ENCODE data around the gene CDON. TPM values are rescaled to one million over a fixed set of nuclear protein-coding genes. Genes with fewer than 3 reads are reported as not detected.

The CDON gene
- total RNA-seq, 1 experiment from 2014 or later: 34.1 TPM

- TF ChIP-seq, protein P1, sequence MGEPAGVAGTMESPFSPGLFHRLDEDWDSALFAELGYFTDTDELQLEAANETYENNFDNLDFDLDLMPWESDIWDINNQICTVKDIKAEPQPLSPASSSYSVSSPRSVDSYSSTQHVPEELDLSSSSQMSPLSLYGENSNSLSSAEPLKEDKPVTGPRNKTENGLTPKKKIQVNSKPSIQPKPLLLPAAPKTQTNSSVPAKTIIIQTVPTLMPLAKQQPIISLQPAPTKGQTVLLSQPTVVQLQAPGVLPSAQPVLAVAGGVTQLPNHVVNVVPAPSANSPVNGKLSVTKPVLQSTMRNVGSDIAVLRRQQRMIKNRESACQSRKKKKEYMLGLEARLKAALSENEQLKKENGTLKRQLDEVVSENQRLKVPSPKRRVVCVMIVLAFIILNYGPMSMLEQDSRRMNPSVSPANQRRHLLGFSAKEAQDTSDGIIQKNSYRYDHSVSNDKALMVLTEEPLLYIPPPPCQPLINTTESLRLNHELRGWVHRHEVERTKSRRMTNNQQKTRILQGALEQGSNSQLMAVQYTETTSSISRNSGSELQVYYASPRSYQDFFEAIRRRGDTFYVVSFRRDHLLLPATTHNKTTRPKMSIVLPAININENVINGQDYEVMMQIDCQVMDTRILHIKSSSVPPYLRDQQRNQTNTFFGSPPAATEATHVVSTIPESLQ (CRISPR knock-in tag; IDR thresholded peaks at IDR 0.05): no peak
- TF ChIP-seq JUN (CRISPR knock-in tag; IDR thresholded peaks at IDR 0.05) (no peak), KAT7 (CRISPR knock-in tag; IDR thresholded peaks at IDR 0.05; ENCODE audit: borderline replicate concordance) (no peak)
- TF ChIP-seq, protein P2, sequence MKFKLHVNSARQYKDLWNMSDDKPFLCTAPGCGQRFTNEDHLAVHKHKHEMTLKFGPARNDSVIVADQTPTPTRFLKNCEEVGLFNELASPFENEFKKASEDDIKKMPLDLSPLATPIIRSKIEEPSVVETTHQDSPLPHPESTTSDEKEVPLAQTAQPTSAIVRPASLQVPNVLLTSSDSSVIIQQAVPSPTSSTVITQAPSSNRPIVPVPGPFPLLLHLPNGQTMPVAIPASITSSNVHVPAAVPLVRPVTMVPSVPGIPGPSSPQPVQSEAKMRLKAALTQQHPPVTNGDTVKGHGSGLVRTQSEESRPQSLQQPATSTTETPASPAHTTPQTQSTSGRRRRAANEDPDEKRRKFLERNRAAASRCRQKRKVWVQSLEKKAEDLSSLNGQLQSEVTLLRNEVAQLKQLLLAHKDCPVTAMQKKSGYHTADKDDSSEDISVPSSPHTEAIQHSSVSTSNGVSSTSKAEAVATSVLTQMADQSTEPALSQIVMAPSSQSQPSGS (CRISPR knock-in tag; IDR thresholded peaks at IDR 0.05; ENCODE audit: borderline replicate concordance, low read depth): no peak
Measured at GRCh38 chr11:125995313-125995712, 67.4 kb downstream of the CDON start (continued).

DNA sequence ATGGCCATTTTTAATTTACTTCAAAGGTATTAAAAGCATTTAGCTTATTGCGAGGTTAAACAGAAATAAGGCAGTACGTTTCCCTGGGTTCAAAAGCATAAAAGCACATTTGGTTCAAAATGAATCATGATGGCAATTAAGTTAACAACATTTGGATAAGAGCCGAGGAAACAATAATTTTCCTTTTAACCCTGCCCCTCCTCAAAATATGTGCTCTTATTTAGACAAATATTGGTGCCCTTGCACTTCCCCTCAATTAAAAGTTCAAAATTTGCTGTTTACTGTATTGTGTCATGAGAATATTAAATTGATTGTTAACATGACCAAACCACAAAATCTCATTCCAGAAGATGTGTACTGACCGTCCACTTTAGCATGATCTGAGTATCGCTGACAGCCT is 68.2 kb downstream of the CDON start:
- H3K36me3 Mint-ChIP-seq: peaks cover 42% of the 10 kb centered on the region
- CTCF ChIA-PET: no interaction called here

More for the DNA sequence above, 68.2 kb downstream of the CDON start:
- ATAC-seq (no peak), DNase-seq (ENCODE audit: low spot score) (no peak)
- Mint-ChIP-seq H3K27ac (no peak overlapping the region), H3K27me3 (ENCODE audit: low read depth) (no peaks in the 10 kb centered on the region), H3K9me3 (0 out of 2 replicates have a peak, but pooled peaks cover under 1% of the 10 kb centered on the region), H3K4me1 (peaks cover 18% of the 10 kb centered on the region), H3K4me3 (no peak overlapping the region)
- POLR2A ChIA-PET: no interaction called here
- TF ChIP-seq CTCF (IDR thresholded peaks at IDR 0.05): no peak
- TF ChIP-seq ZNF425 (CRISPR knock-in tag; conservative IDR thresholded peaks at IDR 0.05): no peak
- no peak for TF ChIP-seq RELA (CRISPR knock-in tag; IDR thresholded peaks at IDR 0.05; ENCODE audit: borderline replicate concordance)
- no peak for TF ChIP-seq ZBTB43 (CRISPR knock-in tag; IDR thresholded peaks at IDR 0.05)
- TF ChIP-seq ZNF121 (CRISPR knock-in tag; IDR thresholded peaks at IDR 0.05): no peak
- no peak for TF ChIP-seq NFYB (CRISPR knock-in tag; conservative IDR thresholded peaks at IDR 0.05; ENCODE audit: low read depth)
- no peak for TF ChIP-seq ATF1 (CRISPR knock-in tag; IDR thresholded peaks at IDR 0.05)
- no peak for TF ChIP-seq NFATC4 (CRISPR knock-in tag; IDR thresholded peaks at IDR 0.05)
